Measurements from ENCODE around the gene KRTAP13-2. TPM values are rescaled to one million over a fixed set of nuclear protein-coding genes. Genes with fewer than 3 reads are reported as not detected.

KRTAP13-2 gene
- polyA plus RNA-seq, 2 of the 4 experiments (the other 2 are of a cell fraction) = not detected

DNA sequence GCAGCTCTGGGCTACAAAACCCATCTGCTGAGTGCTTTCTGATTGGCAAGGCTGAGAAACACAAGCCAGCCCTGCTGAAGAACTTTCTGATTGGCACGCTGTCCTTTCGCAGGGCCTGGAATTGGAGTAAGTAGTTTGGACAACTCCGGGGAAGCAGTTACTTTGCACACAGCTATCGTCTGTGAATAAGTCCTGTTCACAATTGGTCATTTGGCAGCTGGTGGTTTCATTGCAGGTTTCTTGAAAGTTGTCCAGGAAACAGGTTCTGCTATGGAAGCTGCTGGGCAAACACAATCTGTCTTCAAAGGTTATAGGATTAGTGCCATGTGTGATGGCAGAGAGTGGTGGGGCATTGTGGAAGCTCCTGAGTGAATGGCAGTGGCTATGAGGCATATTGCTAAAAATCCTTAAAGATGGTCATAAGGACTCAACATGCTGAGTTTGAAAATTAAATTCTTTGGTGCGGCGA, 34.8 kb downstream of the KRTAP13-2 start, which contains the start of gene KRTAP27-1:
Gene KRTAP27-1, minus strand, starts transcription at position 419 of the 469 bp plus-strand sequence. Its CDS starts 26 bp downstream, at position 393.
- 36% methylated on average over 6 of the region's 6 CpGs for WGBS (ENCODE audit: missing lambda C conversion rate)
- ATAC-seq (no peak), FAIRE-seq (no peak), DNase-seq (ENCODE audit: low read depth in 1 of 2, low spot score in 1 of 2) (no peak)
- CTCF ChIA-PET = no interaction called here
- Histone ChIP-seq H3K4me3 (no peak within 1 kb of the TSS), H3K4me2 (no peak within 1 kb of the TSS), H3K4me1 (no peaks in the 10 kb centered on the region), H3K9me3 (no peaks in the 10 kb centered on the region), H3K27ac (no peak within 1 kb of the TSS)
- POLR2A ChIA-PET = no interaction called here
- TF ChIP-seq HOXB5 (CRISPR knock-in tag; IDR thresholded peaks at IDR 0.05) (no peak), MAZ (IDR thresholded peaks at IDR 0.05; ENCODE audit: borderline replicate concordance, low read depth, low read length) (no peak), MAFK (IDR thresholded peaks at IDR 0.05; ENCODE audit: partially characterized antibody) (no peak), TFCP2L1 (CRISPR knock-in tag; IDR thresholded peaks at IDR 0.05) (no peak), JUNB (IDR thresholded peaks at IDR 0.05) (no peak), EHF (CRISPR knock-in tag; IDR thresholded peaks at IDR 0.05) (no peak), CEBPB (IDR thresholded peaks at IDR 0.05) (no peak), KDM5A (IDR thresholded peaks at IDR 0.05) (no peak)
- TF ChIP-seq, protein P1, sequence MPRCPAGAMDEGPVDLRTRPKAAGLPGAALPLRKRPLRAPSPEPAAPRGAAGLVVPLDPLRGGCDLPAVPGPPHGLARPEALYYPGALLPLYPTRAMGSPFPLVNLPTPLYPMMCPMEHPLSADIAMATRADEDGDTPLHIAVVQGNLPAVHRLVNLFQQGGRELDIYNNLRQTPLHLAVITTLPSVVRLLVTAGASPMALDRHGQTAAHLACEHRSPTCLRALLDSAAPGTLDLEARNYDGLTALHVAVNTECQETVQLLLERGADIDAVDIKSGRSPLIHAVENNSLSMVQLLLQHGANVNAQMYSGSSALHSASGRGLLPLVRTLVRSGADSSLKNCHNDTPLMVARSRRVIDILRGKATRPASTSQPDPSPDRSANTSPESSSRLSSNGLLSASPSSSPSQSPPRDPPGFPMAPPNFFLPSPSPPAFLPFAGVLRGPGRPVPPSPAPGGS (IDR thresholded peaks at IDR 0.05) = no peak
- TF ChIP-seq, protein P2, sequence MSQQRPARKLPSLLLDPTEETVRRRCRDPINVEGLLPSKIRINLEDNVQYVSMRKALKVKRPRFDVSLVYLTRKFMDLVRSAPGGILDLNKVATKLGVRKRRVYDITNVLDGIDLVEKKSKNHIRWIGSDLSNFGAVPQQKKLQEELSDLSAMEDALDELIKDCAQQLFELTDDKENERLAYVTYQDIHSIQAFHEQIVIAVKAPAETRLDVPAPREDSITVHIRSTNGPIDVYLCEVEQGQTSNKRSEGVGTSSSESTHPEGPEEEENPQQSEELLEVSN (IDR thresholded peaks at IDR 0.05; ENCODE audit: borderline replicate concordance, low read depth) = no peak
- TF ChIP-seq, protein P3, sequence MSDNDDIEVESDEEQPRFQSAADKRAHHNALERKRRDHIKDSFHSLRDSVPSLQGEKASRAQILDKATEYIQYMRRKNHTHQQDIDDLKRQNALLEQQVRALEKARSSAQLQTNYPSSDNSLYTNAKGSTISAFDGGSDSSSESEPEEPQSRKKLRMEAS (IDR thresholded peaks at IDR 0.05) = no peak
- TF ChIP-seq, protein P4, sequence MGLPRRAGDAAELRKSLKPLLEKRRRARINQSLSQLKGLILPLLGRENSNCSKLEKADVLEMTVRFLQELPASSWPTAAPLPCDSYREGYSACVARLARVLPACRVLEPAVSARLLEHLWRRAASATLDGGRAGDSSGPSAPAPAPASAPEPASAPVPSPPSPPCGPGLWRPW (IDR thresholded peaks at IDR 0.05) = no peak

DNA sequence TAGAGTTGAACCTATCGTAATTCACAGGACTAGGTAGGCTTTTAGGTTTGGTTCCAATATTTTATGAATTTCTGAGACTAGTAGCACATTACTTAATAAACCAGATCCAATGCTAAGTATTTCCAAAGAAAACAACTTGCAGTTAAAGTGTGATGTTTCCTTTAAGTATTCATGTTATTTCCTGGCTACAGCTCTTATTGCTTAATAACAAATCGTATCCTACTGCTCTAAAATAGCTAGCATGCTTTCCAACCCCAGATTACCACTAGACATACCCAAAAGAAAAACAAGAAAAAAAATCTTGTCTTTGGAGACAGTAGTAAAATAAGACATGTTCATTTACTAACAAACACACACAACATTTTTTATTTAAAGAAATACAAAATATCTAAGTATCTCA, 35.5 kb downstream of the KRTAP13-2 start:
- Histone ChIP-seq H3K9me3 (no peaks in the 10 kb centered on the region), H3K4me1 (no peaks in the 10 kb centered on the region), H3K4me2 (no peak overlapping the region), H3K27ac (no peak overlapping the region), H3K4me3 (no peak overlapping the region)
- CTCF ChIA-PET = no interaction called here
- POLR2A ChIA-PET = no interaction called here
- TF ChIP-seq POLR2AphosphoS2 (conservative IDR thresholded peaks at IDR 0.05; ENCODE audit: low read length) = no peak
- no peak for TF ChIP-seq ESRRA (IDR thresholded peaks at IDR 0.05; ENCODE audit: borderline replicate concordance, low read length)
- TF ChIP-seq, protein P5, sequence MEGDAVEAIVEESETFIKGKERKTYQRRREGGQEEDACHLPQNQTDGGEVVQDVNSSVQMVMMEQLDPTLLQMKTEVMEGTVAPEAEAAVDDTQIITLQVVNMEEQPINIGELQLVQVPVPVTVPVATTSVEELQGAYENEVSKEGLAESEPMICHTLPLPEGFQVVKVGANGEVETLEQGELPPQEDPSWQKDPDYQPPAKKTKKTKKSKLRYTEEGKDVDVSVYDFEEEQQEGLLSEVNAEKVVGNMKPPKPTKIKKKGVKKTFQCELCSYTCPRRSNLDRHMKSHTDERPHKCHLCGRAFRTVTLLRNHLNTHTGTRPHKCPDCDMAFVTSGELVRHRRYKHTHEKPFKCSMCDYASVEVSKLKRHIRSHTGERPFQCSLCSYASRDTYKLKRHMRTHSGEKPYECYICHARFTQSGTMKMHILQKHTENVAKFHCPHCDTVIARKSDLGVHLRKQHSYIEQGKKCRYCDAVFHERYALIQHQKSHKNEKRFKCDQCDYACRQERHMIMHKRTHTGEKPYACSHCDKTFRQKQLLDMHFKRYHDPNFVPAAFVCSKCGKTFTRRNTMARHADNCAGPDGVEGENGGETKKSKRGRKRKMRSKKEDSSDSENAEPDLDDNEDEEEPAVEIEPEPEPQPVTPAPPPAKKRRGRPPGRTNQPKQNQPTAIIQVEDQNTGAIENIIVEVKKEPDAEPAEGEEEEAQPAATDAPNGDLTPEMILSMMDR (IDR thresholded peaks at IDR 0.05) = no peak
- no peak for TF ChIP-seq CBX8 (IDR thresholded peaks at IDR 0.05)
- no peak for TF ChIP-seq ZC3H11A (IDR thresholded peaks at IDR 0.05)
- TF ChIP-seq POLR2A (IDR thresholded peaks at IDR 0.05; ENCODE audit: low read length) = no peak
- TF ChIP-seq EP300 (IDR thresholded peaks at IDR 0.05) = no peak
- no peak for TF ChIP-seq HDAC2 (IDR thresholded peaks at IDR 0.05)
- TF ChIP-seq HOXB5 (CRISPR knock-in tag; IDR thresholded peaks at IDR 0.05) = no peak
- no peak for DNase-seq (ENCODE audit: low read depth in 1 of 2, low spot score in 1 of 2)
- no peak for FAIRE-seq
- ATAC-seq = no peak
- 8% methylated on average over 2 of the region's 2 CpGs for WGBS (ENCODE audit: missing lambda C conversion rate)

DNA sequence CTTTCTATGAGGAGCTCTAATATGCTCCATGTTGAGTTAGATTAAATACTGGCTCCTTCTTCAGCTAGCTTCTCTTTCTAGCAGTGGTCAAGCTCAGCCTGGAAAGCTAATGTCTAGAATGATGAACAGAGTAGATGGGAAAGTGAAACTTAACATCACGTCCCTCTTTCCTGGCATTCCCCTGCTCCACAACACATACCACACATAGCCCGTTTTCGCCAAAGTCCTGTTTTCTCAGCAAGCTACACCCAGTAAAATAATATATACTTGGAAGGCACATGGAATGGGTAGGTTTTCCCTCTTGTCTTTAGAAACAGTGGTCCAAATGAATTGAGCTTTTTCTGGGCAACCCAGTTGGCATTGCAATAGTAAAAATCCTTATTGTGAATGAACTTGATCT, 38.3 kb downstream of the KRTAP13-2 start:
- no peaks in the 10 kb centered on the region for H3K4me1 ChIP-seq
- H3K9me3 ChIP-seq = no peaks in the 10 kb centered on the region
- FAIRE-seq (no peak), ATAC-seq (no peak), DNase-seq (ENCODE audit: low read depth in 1 of 2, low spot score in 1 of 2) (no peak)
- CTCF ChIA-PET = interaction anchor here (0.9 kb wide), 1 partner anchor 137 kb away, joined by 3 read pairs; no protein-coding TSS in a partner anchor
- no peak overlapping the region for H3K27ac ChIP-seq
- POLR2A ChIA-PET = no interaction called here
- no peak for TF ChIP-seq EHF (CRISPR knock-in tag; IDR thresholded peaks at IDR 0.05)
- TF ChIP-seq, protein P6, sequence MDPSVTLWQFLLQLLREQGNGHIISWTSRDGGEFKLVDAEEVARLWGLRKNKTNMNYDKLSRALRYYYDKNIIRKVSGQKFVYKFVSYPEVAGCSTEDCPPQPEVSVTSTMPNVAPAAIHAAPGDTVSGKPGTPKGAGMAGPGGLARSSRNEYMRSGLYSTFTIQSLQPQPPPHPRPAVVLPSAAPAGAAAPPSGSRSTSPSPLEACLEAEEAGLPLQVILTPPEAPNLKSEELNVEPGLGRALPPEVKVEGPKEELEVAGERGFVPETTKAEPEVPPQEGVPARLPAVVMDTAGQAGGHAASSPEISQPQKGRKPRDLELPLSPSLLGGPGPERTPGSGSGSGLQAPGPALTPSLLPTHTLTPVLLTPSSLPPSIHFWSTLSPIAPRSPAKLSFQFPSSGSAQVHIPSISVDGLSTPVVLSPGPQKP (IDR thresholded peaks at IDR 0.05; ENCODE audit: low read depth, low read length) = no peak
- no peak overlapping the region for H3K4me3 ChIP-seq
- H3K4me2 ChIP-seq = no peak overlapping the region
- WGBS (ENCODE audit: missing lambda C conversion rate) = 13% methylated on average over 3 of the region's 3 CpGs
